ENCODE data around the gene UACA. TPM values are rescaled to one million over a fixed set of nuclear protein-coding genes. Genes with fewer than 3 reads are reported as not detected.

UACA gene
- total RNA-seq, 2 donors from 2014 or later = 49.7 to 67.1 TPM

GRCh38 chr15:70765504-70766281 lies 2.3 kb upstream of the UACA start:
- no peaks in the 10 kb centered on the region for H3K9me3 ChIP-seq (ENCODE audit: control insufficient read depth, low read length)
- peaks cover 25% of the 10 kb centered on the region for H3K4me1 Mint-ChIP-seq
- peaks cover 4% of the 10 kb centered on the region for H3K27me3 Mint-ChIP-seq (ENCODE audit: insufficient read depth)
- H3K4me1 ChIP-seq (ENCODE audit: control insufficient read depth, insufficient read depth, low read length) = peaks cover 2% of the 10 kb centered on the region
- peak overlapping the region; percentile 34 for H3K4me3 ChIP-seq (ENCODE audit: low read length)
- no peaks in the 10 kb centered on the region for H3K36me3 ChIP-seq (ENCODE audit: control insufficient read depth, insufficient read depth, low read length)
- H3K27me3 ChIP-seq (ENCODE audit: control insufficient read depth, insufficient read depth, low read length, poor library complexity, severe bottlenecking) = no peaks in the 10 kb centered on the region
- H3K9me3 Mint-ChIP-seq = no peaks in the 10 kb centered on the region
- H3K4me3 Mint-ChIP-seq = no peak overlapping the region
- H3K27ac Mint-ChIP-seq = no peak overlapping the region
- no peak for TF ChIP-seq CTCF (conservative IDR thresholded peaks at IDR 0.05)
- H3K9ac ChIP-seq (ENCODE audit: extremely low read depth, low read length, poor library complexity, severe bottlenecking) = no peak overlapping the region
- DNase-seq = no peak
- no peak overlapping the region for H3K27ac ChIP-seq (ENCODE audit: low read depth, low read length)
- no peaks in the 10 kb centered on the region for H3K36me3 Mint-ChIP-seq (ENCODE audit: low read depth)

- DNase-seq = no peak
- WGBS, 2 experiments (ENCODE audit: insufficient coverage in 1 of 2, insufficient read length in 1 of 2) = 7 to 17% methylated on average over 9 to 17 of the region's 17 CpGs
Measured at GRCh38 chr15:70763950-70764730, 782 bp upstream of the UACA start.

More at GRCh38 chr15:70763950-70764730, 782 bp upstream of the UACA start:
- Mint-ChIP-seq H3K27me3 (ENCODE audit: insufficient read depth) (peaks cover 4% of the 10 kb centered on the region), H3K27ac (peak overlapping the region; percentile 86), H3K4me1 (peaks cover 27% of the 10 kb centered on the region), H3K9me3 (no peaks in the 10 kb centered on the region), H3K36me3 (ENCODE audit: low read depth) (no peaks in the 10 kb centered on the region), H3K4me3 (peak overlapping the region; percentile 88)
- TF ChIP-seq CTCF (conservative IDR thresholded peaks at IDR 0.05) = no peak
- no peaks in the 10 kb centered on the region for H3K27me3 ChIP-seq (ENCODE audit: control insufficient read depth, insufficient read depth, low read length, poor library complexity, severe bottlenecking)
- H3K36me3 ChIP-seq (ENCODE audit: control insufficient read depth, insufficient read depth, low read length) = no peaks in the 10 kb centered on the region
- H3K4me1 ChIP-seq (ENCODE audit: control insufficient read depth, insufficient read depth, low read length) = peaks cover 2% of the 10 kb centered on the region
- no peak overlapping the region for H3K27ac ChIP-seq (ENCODE audit: low read depth, low read length)
- H3K4me3 ChIP-seq (ENCODE audit: low read length) = peak overlapping the region; percentile 80
- H3K9me3 ChIP-seq (ENCODE audit: control insufficient read depth, low read length) = no peaks in the 10 kb centered on the region
- H3K9ac ChIP-seq (ENCODE audit: extremely low read depth, low read length, poor library complexity, severe bottlenecking) = peak overlapping the region; percentile 21
